Progenitor cell of endocrine pancreas (in vitro differentiated cells): ENCODE data around the gene RBM6. TPM values are rescaled to one million over a fixed set of nuclear protein-coding genes. Genes with fewer than 3 reads are reported as not detected.

Source experiments
- DNase-seq: peaks from one replicate; pipeline ENCODE4 v3.0.0; 2021; ENCODE audit warnings: low spot score; ENCODE audit not compliant: unreplicated experiment
- H3K27ac Mint-ChIP-seq: 2 replicates; pipeline ENCODE4 v1.8.0; 2021; ENCODE audit warnings: mild to moderate bottlenecking, moderate library complexity, mixed read lengths
- H3K27me3 Mint-ChIP-seq: 2 replicates; pipeline ENCODE4 v1.8.0; 2021; ENCODE audit warnings: mixed read lengths
- H3K36me3 Mint-ChIP-seq: 2 replicates; pipeline ENCODE4 v1.8.0; 2022; ENCODE audit warnings: mixed read lengths; ENCODE audit not compliant: insufficient read depth
- H3K4me1 Mint-ChIP-seq: 2 replicates; pipeline ENCODE4 v1.8.0; 2021; ENCODE audit warnings: low read depth, mixed read lengths
- H3K4me3 Mint-ChIP-seq: 2 replicates; pipeline ENCODE4 v1.8.0; 2021; ENCODE audit warnings: low read depth, mild to moderate bottlenecking, moderate library complexity, mixed read lengths
- H3K9me3 Mint-ChIP-seq: 2 replicates; pipeline ENCODE4 v1.8.0; 2021; ENCODE audit warnings: low read depth, mixed read lengths
- total RNA-seq: library from RNA; stranded (reverse); gene quantifications from 2 replicates; pipeline ENCODE4 v1.2.1, GENCODE V29; 2021
- TF ChIP-seq, protein P1 (sequence below): fragments of 200-600 bp; sonication (generic); IDR thresholded peaks from one replicate; pipeline ENCODE4 v1.5.0; 2021; ENCODE audit warnings: antibody characterized with exemption, mild to moderate bottlenecking; ENCODE audit not compliant: unreplicated experiment

RBM6 gene
- total RNA-seq, 1 donor from 2014 or later: 144 TPM

DNA sequence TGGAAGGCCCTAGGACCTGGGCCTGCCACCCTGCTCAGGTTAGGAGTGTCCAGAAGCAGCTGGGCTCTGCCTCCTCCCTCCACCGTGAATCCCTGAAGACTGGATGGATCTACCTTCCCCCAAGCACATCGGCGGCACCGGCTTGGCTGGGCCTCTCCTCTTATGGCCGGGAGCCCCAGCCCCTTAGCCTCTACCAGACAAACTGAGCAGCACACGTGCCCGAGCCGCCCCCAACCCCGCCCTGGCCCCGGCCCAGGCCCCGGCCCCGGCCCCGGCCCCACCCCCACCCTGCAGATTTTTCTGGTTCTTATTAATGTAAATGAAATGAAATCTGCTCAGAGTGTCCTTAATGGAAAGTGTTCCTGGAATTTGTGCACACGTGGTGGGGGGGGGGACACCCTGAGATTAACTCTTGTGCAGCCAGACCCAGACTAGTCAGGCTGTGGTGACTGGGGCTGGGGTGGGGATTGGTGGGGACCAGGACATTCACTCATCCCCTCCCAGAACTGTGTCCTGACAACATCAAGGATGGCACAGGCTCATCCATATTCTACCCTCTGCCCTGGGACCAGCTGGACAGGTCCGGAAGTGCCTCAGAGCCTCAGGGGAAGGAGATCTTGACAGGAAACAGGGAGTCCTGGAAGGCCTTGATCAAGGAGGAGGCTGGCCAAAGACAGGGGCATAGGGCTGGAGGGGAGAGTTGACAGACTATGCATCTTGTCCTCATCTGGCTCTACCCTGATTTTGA is 184.3 kb downstream of the RBM6 start:
- no peak overlapping the region for H3K4me3 Mint-ChIP-seq
- peak overlapping the region; percentile 77 for H3K27ac Mint-ChIP-seq
- H3K9me3 Mint-ChIP-seq: no peaks in the 10 kb centered on the region
- DNase-seq: no peak
- H3K27me3 Mint-ChIP-seq: no peaks in the 10 kb centered on the region
- TF ChIP-seq, protein P1, sequence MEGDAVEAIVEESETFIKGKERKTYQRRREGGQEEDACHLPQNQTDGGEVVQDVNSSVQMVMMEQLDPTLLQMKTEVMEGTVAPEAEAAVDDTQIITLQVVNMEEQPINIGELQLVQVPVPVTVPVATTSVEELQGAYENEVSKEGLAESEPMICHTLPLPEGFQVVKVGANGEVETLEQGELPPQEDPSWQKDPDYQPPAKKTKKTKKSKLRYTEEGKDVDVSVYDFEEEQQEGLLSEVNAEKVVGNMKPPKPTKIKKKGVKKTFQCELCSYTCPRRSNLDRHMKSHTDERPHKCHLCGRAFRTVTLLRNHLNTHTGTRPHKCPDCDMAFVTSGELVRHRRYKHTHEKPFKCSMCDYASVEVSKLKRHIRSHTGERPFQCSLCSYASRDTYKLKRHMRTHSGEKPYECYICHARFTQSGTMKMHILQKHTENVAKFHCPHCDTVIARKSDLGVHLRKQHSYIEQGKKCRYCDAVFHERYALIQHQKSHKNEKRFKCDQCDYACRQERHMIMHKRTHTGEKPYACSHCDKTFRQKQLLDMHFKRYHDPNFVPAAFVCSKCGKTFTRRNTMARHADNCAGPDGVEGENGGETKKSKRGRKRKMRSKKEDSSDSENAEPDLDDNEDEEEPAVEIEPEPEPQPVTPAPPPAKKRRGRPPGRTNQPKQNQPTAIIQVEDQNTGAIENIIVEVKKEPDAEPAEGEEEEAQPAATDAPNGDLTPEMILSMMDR: no peak
- H3K36me3 Mint-ChIP-seq: no peaks in the 10 kb centered on the region
- H3K4me1 Mint-ChIP-seq: peaks cover 26% of the 10 kb centered on the region

DNA sequence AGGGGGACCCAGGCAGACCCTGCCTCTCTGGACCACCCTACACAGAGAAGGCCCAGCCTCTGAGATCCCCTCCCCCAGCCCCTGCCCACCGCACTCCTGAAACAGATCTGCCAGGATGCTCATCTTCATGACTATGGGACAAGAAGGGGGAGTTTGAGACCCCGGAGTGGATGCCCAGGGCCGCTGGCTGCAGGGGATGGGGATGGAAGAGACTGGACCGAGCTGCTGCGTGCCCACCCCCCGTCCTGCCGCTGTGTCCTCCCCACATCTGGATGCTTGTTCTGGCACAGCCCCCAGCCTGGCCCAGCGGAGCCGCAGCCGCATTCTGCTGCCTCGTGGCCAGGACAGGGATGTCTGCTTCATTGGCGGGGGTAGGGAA is 184.8 kb downstream of the RBM6 start:
- no peak for DNase-seq
- no peak overlapping the region for H3K4me3 Mint-ChIP-seq
- no peak overlapping the region for H3K27ac Mint-ChIP-seq
- no peaks in the 10 kb centered on the region for H3K27me3 Mint-ChIP-seq
- H3K36me3 Mint-ChIP-seq: no peaks in the 10 kb centered on the region
- TF ChIP-seq, protein P1: no peak
- peaks cover 26% of the 10 kb centered on the region for H3K4me1 Mint-ChIP-seq
- no peaks in the 10 kb centered on the region for H3K9me3 Mint-ChIP-seq

DNA sequence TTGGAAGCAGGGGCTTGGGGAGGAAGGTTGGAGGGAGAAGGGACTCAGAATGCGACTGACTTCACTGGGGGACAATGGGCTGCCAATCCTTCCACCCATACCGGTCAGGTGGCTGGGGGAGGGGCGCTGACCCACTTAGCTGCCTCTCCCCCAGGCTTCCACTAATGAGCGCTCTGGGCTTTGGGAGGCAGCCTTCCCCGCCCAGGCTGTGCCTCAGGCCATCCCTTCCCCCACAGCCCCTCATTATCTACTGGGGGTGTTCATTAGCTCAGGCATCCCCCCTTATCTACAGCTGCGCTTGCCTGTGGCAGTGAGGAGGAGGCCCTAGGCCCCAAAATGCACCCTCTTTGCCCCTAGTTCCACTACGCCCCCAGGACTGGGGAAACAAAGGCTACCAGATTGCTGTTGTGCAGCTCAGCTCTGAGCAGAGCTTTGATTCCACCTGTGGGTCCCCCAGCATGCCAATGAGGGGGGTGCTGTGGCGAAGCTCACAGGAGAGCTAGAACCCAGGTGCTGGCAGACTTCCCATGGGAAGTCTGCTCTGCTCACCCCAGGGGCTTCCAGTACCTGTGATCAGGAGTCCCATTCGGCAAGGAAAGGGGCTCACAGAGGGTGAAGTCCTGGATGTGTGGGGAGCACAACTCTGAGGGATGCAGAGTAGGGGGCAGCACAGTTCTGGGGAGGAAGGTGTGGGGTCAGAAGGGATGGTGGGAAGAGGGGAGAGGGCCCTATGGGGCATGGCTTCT is 185.8 kb downstream of the RBM6 start:
- Mint-ChIP-seq H3K4me3 (no peak overlapping the region), H3K9me3 (no peaks in the 10 kb centered on the region), H3K4me1 (peaks cover 26% of the 10 kb centered on the region), H3K27ac (peak overlapping the region; percentile 62), H3K27me3 (no peaks in the 10 kb centered on the region), H3K36me3 (no peaks in the 10 kb centered on the region)
- no peak for DNase-seq
- TF ChIP-seq, protein P1: no peak

DNA sequence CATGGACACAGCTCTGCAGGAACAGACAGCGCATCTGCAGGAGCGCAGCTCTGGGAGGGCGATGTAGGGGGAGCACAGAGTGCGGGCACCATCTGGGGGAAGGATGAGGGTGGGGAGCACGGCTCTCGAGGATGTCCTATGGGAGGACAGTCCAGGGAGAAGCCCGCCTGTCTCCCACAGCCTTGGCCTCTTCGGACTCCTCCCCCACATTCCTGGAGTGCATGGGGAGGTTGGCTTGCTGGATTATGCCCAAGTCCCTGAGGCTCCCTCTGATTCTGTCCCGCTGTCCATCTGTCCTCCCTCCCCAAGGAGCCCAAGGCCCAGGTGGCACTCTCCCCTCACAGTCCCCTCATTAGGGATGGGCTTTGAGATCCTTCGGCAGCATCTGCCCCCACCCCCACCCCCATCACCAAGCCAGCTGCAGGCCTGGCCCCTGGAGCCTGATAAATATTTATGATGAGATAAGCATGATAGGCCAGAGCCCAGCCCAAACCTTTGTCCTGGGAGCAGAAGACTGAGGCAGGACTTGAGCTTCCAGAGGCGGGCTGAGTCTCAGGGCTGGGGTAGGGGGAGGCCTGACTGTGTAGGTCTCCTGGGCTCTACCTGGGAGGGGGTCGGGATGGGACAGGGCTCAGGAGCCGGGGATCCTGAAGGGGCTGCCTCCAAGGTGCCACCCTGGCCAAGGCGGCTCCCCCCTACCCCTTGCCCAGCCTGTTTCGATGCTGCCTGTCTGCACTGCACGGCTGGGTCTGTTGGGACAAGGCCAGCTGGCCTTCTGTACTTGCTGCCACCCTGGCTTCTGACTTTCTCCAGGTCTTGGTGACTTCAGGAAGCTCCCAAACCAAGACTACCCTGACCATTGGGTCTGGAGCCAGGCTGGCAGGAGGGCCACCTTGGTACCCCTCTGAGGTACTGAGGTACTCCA is 186.6 kb downstream of the RBM6 start:
- DNase-seq: no peak
- Mint-ChIP-seq H3K27ac (no peak overlapping the region), H3K36me3 (no peaks in the 10 kb centered on the region), H3K4me1 (peaks cover 26% of the 10 kb centered on the region), H3K27me3 (no peaks in the 10 kb centered on the region), H3K9me3 (no peaks in the 10 kb centered on the region), H3K4me3 (no peak overlapping the region)
- TF ChIP-seq, protein P1: no peak

Other genes starting within 250 kb of the RBM6 start
- gene AMIGO3, start 220.5 kb upstream of the RBM6 start, total RNA-seq: 0.86 TPM in 1 of 2 replicates, not detected in the other
- gene GMPPB, start 216.2 kb upstream of the RBM6 start, total RNA-seq: 31.2 and 34.3 TPM in 2 replicates
- 43.4 and 46.3 TPM in 2 replicates for gene IP6K1, start 153.6 kb upstream of the RBM6 start, total RNA-seq
- not detected in 2 replicates for gene CDHR4, start 140.3 kb upstream of the RBM6 start, total RNA-seq
- not detected in 2 replicates for gene INKA1, start 136.9 kb upstream of the RBM6 start, total RNA-seq
- 1.2 and 2.2 TPM in 2 replicates for gene UBA7, start 126.2 kb upstream of the RBM6 start, total RNA-seq
- 16.2 and 20.6 TPM in 2 replicates for gene TRAIP, start 83.6 kb upstream of the RBM6 start, total RNA-seq
- 1.6 and 2.1 TPM in 2 replicates for gene CAMKV, start 70.2 kb upstream of the RBM6 start, total RNA-seq
- 4.4 and 6.5 TPM in 2 replicates for gene MST1R, start 36.3 kb upstream of the RBM6 start, total RNA-seq
- gene MON1A, start 10.3 kb upstream of the RBM6 start, total RNA-seq: 6.4 and 8.8 TPM in 2 replicates
- 317 and 322 TPM in 2 replicates for gene RBM5, start 148.8 kb downstream of the RBM6 start, total RNA-seq
- gene SEMA3F, start 215.2 kb downstream of the RBM6 start, total RNA-seq: 23.6 and 26.5 TPM in 2 replicates